ENCODE data around the gene COBL.

COBL gene

DNA sequence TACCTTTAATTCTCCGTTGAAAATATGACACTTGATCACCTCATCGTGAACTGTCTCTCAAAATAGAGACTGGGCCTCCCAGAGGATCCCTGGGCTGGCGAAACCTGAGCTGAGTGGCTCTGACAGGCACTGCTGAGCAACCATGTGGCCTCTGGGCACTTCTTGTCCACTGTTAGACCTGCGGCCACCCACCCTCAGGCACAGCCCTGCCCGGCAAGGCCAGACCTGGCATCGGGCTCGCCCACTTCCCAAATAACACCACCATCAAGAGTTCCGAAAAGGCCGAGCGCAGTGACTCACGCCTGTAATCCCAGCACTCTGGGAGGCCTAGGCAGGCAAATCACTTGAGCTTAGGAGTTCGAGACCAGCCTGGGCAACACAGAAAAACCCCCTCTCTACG is 82.5 kb downstream of the COBL start:
- no peak overlapping the region for H3K9ac ChIP-seq (ENCODE audit: low read length)
- no peaks in the 10 kb centered on the region for H3K27me3 ChIP-seq (ENCODE audit: control insufficient read depth, insufficient read depth, low read length)
- no peaks in the 10 kb centered on the region for H3K36me3 ChIP-seq (ENCODE audit: control insufficient read depth, low read depth, low read length)
- H3K27ac ChIP-seq (ENCODE audit: low read length) = no peak overlapping the region
- no peak overlapping the region for H3K4me3 ChIP-seq (ENCODE audit: low read length)
- no peaks in the 10 kb centered on the region for H3K9me3 ChIP-seq (ENCODE audit: control insufficient read depth, low read depth, low read length)
- H3K4me1 ChIP-seq (ENCODE audit: control insufficient read depth, low read depth, low read length) = peaks cover 9% of the 10 kb centered on the region

DNA sequence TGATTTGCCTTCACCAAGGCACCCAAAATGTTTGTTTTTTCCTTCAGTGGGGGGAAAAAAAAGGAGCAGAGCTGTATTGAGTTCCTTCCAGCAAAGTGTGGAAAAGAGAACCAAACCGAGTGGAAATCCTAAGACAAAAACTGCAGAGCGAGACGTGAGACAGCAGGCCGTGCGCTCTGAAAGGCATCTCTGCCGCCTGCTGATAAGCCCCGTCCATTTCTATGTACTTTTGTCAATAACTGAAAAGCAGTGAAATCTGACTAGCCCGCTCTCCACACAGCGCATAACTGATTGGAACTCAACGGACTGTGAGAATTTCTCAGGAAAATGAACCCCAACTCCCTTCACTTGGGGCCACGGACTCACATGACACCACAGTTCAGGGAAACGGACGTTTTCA is 83.2 kb downstream of the COBL start:
- H3K4me1 ChIP-seq (ENCODE audit: control insufficient read depth, low read depth, low read length) = peaks cover 9% of the 10 kb centered on the region
- H3K4me3 ChIP-seq (ENCODE audit: low read length) = no peak overlapping the region
- no peaks in the 10 kb centered on the region for H3K27me3 ChIP-seq (ENCODE audit: control insufficient read depth, insufficient read depth, low read length)
- no peaks in the 10 kb centered on the region for H3K9me3 ChIP-seq (ENCODE audit: control insufficient read depth, low read depth, low read length)
- H3K9ac ChIP-seq (ENCODE audit: low read length) = no peak overlapping the region
- H3K36me3 ChIP-seq (ENCODE audit: control insufficient read depth, low read depth, low read length) = no peaks in the 10 kb centered on the region
- no peak overlapping the region for H3K27ac ChIP-seq (ENCODE audit: low read length)

DNA sequence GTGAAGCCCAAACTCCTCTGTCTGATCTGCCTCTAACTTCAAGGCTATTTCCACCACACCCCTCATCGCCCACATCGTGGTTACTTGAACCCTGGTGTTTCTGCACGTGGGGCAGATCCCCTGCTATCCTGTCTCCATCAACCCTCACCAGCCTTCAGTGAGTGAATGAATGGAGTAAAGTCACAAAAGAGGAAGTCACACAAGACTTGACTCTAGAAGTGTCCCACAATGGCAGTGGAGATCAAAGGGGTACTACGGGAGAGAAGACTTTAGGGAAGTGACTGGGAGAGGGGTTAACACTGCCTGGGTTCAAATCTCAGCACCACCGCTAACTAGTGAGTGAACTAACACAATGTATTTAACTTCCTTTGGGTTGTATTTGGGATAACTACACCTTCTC is 85.9 kb downstream of the COBL start:
- Histone ChIP-seq H3K9ac (ENCODE audit: low read length) (no peak overlapping the region), H3K9me3 (ENCODE audit: control insufficient read depth, low read depth, low read length) (no peaks in the 10 kb centered on the region), H3K27me3 (ENCODE audit: control insufficient read depth, insufficient read depth, low read length) (no peaks in the 10 kb centered on the region), H3K4me1 (ENCODE audit: control insufficient read depth, low read depth, low read length) (peaks cover 3% of the 10 kb centered on the region), H3K4me3 (ENCODE audit: low read length) (no peak overlapping the region), H3K27ac (ENCODE audit: low read length) (no peak overlapping the region), H3K36me3 (ENCODE audit: control insufficient read depth, low read depth, low read length) (no peaks in the 10 kb centered on the region)

DNA sequence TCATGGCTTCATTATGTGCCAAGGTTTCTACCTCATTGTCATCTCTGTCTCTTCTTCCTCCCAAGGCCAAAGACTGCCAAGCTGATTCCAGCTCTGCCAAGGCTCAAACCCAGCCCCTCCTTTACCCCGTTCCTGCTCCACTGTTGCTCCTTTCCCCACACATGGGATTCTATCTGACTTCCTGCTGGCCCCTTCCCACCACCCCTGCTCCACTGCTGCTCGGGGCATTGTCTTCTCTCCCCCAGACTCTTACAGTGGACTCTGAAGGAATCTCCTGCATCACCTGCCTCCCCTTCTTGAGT is 86.3 kb downstream of the COBL start:
- Histone ChIP-seq H3K4me1 (ENCODE audit: control insufficient read depth, low read depth, low read length) (peaks cover 4% of the 10 kb centered on the region), H3K36me3 (ENCODE audit: control insufficient read depth, low read depth, low read length) (no peaks in the 10 kb centered on the region), H3K27ac (ENCODE audit: low read length) (no peak overlapping the region)

DNA sequence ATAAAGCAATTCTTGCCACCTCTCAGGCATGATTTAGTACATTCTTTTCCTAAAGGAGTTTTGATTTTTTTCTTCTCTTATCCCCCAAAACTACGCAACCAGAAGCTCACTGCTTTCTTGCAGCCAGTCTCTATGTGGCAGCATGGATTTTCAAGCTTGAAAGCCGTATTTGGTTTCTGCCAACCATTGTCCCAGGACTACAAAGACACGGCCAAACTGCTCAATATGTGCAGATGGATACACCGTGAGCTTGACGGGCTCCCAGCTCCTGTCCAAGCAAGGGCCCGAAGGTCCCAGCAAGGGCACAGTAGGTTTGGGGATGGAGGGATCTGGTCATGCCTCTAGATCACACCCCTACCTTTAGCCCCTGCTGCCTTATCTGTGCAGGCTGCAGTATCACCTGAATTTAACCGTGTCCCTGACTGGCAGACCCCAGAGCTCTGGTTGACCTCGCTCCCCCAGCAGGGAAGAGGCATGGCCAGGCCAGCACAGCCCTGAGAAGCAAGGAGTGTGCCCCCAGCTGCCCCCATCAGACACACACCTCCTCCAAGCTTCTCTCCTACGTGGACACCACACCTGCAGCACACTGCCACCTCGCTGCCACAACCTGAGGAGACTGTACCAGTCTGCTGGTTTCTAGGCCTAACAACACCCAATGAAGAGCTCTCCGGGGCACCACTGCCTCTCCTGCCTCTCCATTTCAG is 86.8 kb downstream of the COBL start:
- Histone ChIP-seq H3K27ac (ENCODE audit: low read length) (no peak overlapping the region), H3K4me1 (ENCODE audit: control insufficient read depth, low read depth, low read length) (peaks cover 8% of the 10 kb centered on the region), H3K4me3 (ENCODE audit: low read length) (no peak overlapping the region)

More for the DNA sequence above, 86.3 kb downstream of the COBL start:
- H3K9ac ChIP-seq (ENCODE audit: low read length) = no peak overlapping the region
- H3K27me3 ChIP-seq (ENCODE audit: control insufficient read depth, insufficient read depth, low read length) = no peaks in the 10 kb centered on the region
- no peak overlapping the region for H3K4me3 ChIP-seq (ENCODE audit: low read length)
- no peaks in the 10 kb centered on the region for H3K9me3 ChIP-seq (ENCODE audit: control insufficient read depth, low read depth, low read length)

DNA sequence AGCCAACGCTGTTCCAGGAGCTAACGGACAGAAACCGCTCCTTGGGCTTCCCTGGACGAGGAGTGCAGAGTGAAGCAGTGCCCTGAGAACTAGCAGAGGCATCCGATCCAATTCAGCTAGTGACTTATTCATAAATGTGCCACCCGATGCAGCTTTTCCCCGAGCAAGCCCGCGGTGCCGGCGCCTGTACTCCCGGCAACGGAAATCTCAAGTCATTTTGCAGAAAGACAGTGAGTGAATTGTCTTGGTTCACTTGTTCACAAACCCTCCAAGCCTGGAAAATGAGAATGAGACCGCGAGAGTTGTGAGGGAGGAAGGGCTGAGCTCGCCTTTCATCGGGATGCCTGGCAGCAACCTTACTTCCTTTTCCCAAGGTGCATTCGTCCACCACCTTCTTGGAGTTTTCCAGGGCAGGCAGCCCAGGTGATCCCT is 87.5 kb downstream of the COBL start:
- H3K9me3 ChIP-seq (ENCODE audit: control insufficient read depth, low read depth, low read length) = no peaks in the 10 kb centered on the region
- no peaks in the 10 kb centered on the region for H3K36me3 ChIP-seq (ENCODE audit: control insufficient read depth, low read depth, low read length)
- H3K27ac ChIP-seq (ENCODE audit: low read length) = no peak overlapping the region
- H3K4me1 ChIP-seq (ENCODE audit: control insufficient read depth, low read depth, low read length) = peaks cover 8% of the 10 kb centered on the region
- no peak overlapping the region for H3K4me3 ChIP-seq (ENCODE audit: low read length)
- no peak overlapping the region for H3K9ac ChIP-seq (ENCODE audit: low read length)
- H3K27me3 ChIP-seq (ENCODE audit: control insufficient read depth, insufficient read depth, low read length) = no peaks in the 10 kb centered on the region

More for the DNA sequence above, 86.8 kb downstream of the COBL start:
- Histone ChIP-seq H3K36me3 (ENCODE audit: control insufficient read depth, low read depth, low read length) (no peaks in the 10 kb centered on the region), H3K9me3 (ENCODE audit: control insufficient read depth, low read depth, low read length) (no peaks in the 10 kb centered on the region), H3K27me3 (ENCODE audit: control insufficient read depth, insufficient read depth, low read length) (no peaks in the 10 kb centered on the region), H3K9ac (ENCODE audit: low read length) (no peak overlapping the region)

DNA sequence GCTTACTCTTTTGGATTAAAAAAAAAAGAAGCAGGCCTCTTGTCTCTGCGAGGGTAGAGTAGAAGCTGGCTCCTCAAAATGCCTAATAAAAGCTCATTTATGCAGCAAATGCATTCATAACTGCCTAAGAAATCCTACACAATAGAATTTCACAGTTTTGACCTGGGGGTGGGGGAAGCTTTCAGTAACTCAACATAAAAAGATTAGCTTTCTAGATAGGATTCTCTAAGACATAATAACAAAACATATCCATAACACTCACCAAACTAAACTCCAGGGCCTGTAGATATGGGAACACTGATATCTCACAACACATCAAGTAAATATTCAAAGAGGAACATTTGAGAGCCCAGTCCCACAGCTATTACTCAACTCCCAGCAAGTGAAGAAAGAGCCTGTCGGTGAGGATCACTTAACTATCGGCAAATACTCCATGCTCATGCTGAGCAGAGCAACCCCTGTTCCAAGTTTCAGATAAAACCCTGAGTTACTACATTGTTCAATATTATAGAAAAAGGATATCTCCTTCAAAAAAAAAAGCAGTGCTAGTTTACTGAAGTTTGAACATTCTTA is 88.1 kb downstream of the COBL start:
- H3K27ac ChIP-seq (ENCODE audit: low read length) = no peak overlapping the region

DNA sequence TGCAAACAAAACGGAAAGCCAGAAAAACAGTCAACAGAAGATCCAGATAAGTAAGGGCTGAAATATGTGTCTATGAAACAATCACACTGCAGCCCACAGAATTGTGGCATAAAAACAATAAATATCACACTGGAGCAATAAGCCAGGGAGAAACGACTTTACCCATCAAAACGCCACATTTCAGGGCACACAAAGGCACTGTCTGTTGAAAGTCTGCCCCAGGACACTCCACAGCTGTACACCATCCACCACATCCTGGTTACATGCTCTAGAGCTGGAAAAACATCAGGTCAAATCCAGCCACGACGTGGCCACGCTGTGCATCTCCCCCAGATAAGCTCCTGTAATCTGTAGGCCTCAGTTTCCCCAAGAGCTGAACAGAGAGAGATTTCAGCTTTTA is 88.7 kb downstream of the COBL start:
- Histone ChIP-seq H3K36me3 (ENCODE audit: control insufficient read depth, low read depth, low read length) (no peaks in the 10 kb centered on the region), H3K4me3 (ENCODE audit: low read length) (no peak overlapping the region), H3K9ac (ENCODE audit: low read length) (no peak overlapping the region), H3K4me1 (ENCODE audit: control insufficient read depth, low read depth, low read length) (peaks cover 8% of the 10 kb centered on the region), H3K27ac (ENCODE audit: low read length) (no peak overlapping the region), H3K27me3 (ENCODE audit: control insufficient read depth, insufficient read depth, low read length) (no peaks in the 10 kb centered on the region), H3K9me3 (ENCODE audit: control insufficient read depth, low read depth, low read length) (no peaks in the 10 kb centered on the region)

More for the DNA sequence above, 88.1 kb downstream of the COBL start:
- Histone ChIP-seq H3K4me1 (ENCODE audit: control insufficient read depth, low read depth, low read length) (peaks cover 8% of the 10 kb centered on the region), H3K9me3 (ENCODE audit: control insufficient read depth, low read depth, low read length) (no peaks in the 10 kb centered on the region), H3K27me3 (ENCODE audit: control insufficient read depth, insufficient read depth, low read length) (no peaks in the 10 kb centered on the region), H3K9ac (ENCODE audit: low read length) (no peak overlapping the region), H3K36me3 (ENCODE audit: control insufficient read depth, low read depth, low read length) (no peaks in the 10 kb centered on the region), H3K4me3 (ENCODE audit: low read length) (no peak overlapping the region)

DNA sequence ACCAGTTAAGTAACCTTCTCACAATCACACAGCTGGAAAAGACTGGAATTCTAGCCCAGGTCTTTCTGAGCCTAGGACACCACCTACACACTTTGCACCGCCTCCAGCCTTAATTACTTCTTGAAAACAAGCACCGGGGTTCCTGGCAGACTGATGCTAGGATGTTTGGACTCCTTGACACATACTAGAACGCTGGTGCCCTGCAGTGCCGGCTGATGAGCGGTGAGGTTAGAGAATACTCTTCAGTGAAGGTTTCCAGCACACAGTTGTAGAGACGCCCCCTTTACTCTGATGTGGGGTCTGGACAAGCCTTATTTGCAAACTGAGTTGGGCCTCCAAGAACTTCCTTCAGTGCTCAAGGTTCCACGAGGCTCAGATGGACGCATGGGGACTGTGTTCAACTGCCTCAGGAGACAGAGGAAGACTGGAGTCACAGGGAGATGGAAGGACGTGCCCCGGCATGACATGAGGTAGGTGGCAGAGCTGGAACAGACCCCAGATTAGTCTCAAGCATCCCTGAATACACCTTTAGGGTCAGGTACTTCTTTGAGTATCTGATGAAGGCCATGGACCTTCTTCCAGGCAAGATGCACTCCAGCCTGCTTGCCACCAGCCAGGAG is 89.6 kb downstream of the COBL start:
- H3K36me3 ChIP-seq (ENCODE audit: control insufficient read depth, low read depth, low read length) = no peaks in the 10 kb centered on the region
- no peak overlapping the region for H3K9ac ChIP-seq (ENCODE audit: low read length)
- no peaks in the 10 kb centered on the region for H3K27me3 ChIP-seq (ENCODE audit: control insufficient read depth, insufficient read depth, low read length)
- peaks cover 8% of the 10 kb centered on the region for H3K4me1 ChIP-seq (ENCODE audit: control insufficient read depth, low read depth, low read length)
- H3K4me3 ChIP-seq (ENCODE audit: low read length) = no peak overlapping the region
- H3K9me3 ChIP-seq (ENCODE audit: control insufficient read depth, low read depth, low read length) = no peaks in the 10 kb centered on the region
- no peak overlapping the region for H3K27ac ChIP-seq (ENCODE audit: low read length)

DNA sequence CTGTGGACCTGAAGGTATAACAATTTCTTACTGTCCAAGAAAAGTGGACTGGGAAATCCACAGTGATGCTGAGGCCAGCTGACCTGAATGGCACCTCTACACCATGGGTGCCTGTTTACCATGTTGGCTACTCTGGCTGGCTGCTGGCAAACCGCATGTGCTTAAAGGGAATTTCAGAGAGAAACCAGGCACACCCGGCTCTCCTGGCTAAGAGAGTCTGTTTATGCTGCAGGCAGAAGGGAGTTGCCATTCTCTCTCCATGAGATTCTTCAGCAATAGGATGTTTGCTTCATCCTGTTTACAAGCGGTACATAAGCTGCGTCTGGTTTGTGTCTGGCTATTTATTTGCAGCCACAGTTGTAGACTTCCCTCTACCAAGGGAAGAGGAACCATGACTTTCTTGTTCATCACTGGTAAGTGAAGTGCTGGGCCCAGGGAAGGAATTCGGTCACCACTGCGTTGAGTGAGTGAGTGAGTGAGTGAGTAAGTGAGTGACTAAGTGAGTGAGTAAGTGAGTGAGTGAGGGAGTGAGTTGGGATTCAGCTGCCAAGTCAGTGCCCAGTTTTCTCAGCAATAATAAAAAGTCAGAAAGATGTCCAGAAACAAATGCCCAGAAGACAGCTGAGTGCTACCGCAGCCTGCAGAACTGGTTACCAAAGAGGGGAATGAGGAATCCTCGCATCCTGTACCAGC is 90.4 kb downstream of the COBL start:
- no peak overlapping the region for H3K27ac ChIP-seq (ENCODE audit: low read length)

DNA sequence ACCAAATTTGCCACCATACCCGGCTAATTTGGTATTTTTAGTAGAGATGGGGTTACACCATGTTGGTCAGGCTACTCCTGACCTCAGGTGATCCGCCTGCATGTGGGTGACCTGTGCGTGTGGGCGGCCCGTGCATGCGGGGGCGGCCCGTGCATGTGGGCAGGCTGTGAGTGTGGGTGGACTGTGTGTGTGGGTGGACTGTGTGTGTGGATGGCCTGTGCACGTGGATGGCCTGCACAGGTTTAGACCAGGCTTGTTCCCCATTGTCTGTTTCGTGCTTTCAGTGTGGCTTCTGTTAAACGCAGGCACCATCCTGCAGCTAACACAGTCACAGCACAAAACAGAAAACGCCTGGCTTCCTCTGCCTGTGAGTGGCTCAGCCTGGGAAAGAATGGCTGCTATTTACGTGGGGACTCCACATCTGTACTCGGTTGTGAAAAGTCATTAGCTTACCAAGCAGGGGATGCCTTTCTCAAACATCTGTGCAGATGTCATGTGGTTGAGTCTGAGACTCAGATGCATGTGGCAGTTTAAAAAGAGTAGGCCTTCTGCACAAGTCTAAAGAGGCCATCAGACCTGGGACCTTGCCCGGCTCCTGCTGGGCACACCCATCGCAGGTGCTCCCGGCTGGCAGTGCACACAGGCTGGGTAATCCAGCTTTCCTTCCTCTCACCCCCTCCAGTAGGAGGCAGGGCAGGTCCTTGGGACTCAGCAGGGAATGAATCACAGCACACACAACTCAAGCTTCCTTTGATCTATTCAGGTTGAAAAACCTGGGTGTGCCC is 91.6 kb downstream of the COBL start:
- H3K9ac ChIP-seq (ENCODE audit: low read length) = no peak overlapping the region
- no peaks in the 10 kb centered on the region for H3K27me3 ChIP-seq (ENCODE audit: control insufficient read depth, insufficient read depth, low read length)
- H3K9me3 ChIP-seq (ENCODE audit: control insufficient read depth, low read depth, low read length) = no peaks in the 10 kb centered on the region
- no peak overlapping the region for H3K27ac ChIP-seq (ENCODE audit: low read length)
- no peak overlapping the region for H3K4me3 ChIP-seq (ENCODE audit: low read length)
- no peaks in the 10 kb centered on the region for H3K36me3 ChIP-seq (ENCODE audit: control insufficient read depth, low read depth, low read length)
- peaks cover 8% of the 10 kb centered on the region for H3K4me1 ChIP-seq (ENCODE audit: control insufficient read depth, low read depth, low read length)

More for the DNA sequence above, 90.4 kb downstream of the COBL start:
- H3K27me3 ChIP-seq (ENCODE audit: control insufficient read depth, insufficient read depth, low read length) = no peaks in the 10 kb centered on the region
- H3K9ac ChIP-seq (ENCODE audit: low read length) = no peak overlapping the region
- H3K9me3 ChIP-seq (ENCODE audit: control insufficient read depth, low read depth, low read length) = no peaks in the 10 kb centered on the region
- H3K4me3 ChIP-seq (ENCODE audit: low read length) = no peak overlapping the region
- peaks cover 8% of the 10 kb centered on the region for H3K4me1 ChIP-seq (ENCODE audit: control insufficient read depth, low read depth, low read length)
- H3K36me3 ChIP-seq (ENCODE audit: control insufficient read depth, low read depth, low read length) = no peaks in the 10 kb centered on the region

Data from iPS-18a (cell line).